GM23338 (cell line): ENCODE results near the gene PML. TPM values are rescaled to one million over a fixed set of nuclear protein-coding genes. Genes with fewer than 3 reads are reported as not detected.

Experiments
- ATAC-seq: fragments of 200-7000 bp; cut with Tn5 transposase; 3 replicates; pipeline ENCODE4 v1.9.1; 2020
- DNase-seq: peaks from one replicate; pipeline ENCODE4 v3.0.0-alpha.2; 2015; ENCODE audit warnings: low spot score
- H2AFZ ChIP-seq: fragments of 200-600 bp; sonication (generic); 2 replicates; pipeline ENCODE4 v1.8.0; 2016; ENCODE audit warnings: antibody characterized with exemption, mild to moderate bottlenecking, moderate library complexity
- H3F3A ChIP-seq: fragments of 200-600 bp; sonication (generic); replicated peaks from 2 replicates; pipeline ENCODE4 v1.8.0; 2017; ENCODE audit warnings: antibody characterized with exemption, mixed run types, low read depth
- H3K27ac ChIP-seq: fragments of 200-600 bp; sonication (generic); 2 replicates; pipeline ENCODE4 v1.6.1; 2016; ENCODE audit warnings: low read depth
- H3K27me3 ChIP-seq: fragments of 200-600 bp; sonication (generic); 2 replicates; pipeline ENCODE4 v1.8.0; 2016; ENCODE audit warnings: mild to moderate bottlenecking, mixed run types, moderate library complexity; ENCODE audit not compliant: insufficient read depth
- H3K36me3 ChIP-seq: fragments of 200-600 bp; sonication (generic); 2 replicates; pipeline ENCODE4 v1.8.0; 2016; ENCODE audit warnings: mild to moderate bottlenecking; ENCODE audit not compliant: insufficient read depth
- H3K4me1 ChIP-seq: fragments of 200-600 bp; sonication (generic); 2 replicates; pipeline ENCODE4 v1.8.0; 2016; ENCODE audit warnings: mild to moderate bottlenecking, moderate library complexity; ENCODE audit not compliant: insufficient read depth
- H3K4me2 ChIP-seq: fragments of 200-600 bp; sonication (generic); 2 replicates; pipeline ENCODE4 v1.7.1; 2017; ENCODE audit warnings: mixed run types
- H3K4me3 ChIP-seq: fragments of 200-600 bp; sonication (generic); 2 replicates; pipeline ENCODE4 v1.6.1; 2016; ENCODE audit warnings: mixed run types
- H3K79me2 ChIP-seq: fragments of 200-600 bp; sonication (generic); replicated peaks from 2 replicates; pipeline ENCODE4 v1.8.0; 2017; ENCODE audit warnings: mild to moderate bottlenecking; ENCODE audit not compliant: insufficient read depth
- H3K9me2 ChIP-seq: fragments of 200-600 bp; sonication (generic); 2 replicates; pipeline ENCODE4 v1.8.0; 2017; ENCODE audit not compliant: insufficient read depth
- H4K20me1 ChIP-seq: fragments of 200-600 bp; sonication (generic); replicated peaks from 2 replicates; pipeline ENCODE4 v1.8.0; 2017; ENCODE audit warnings: mild to moderate bottlenecking; ENCODE audit not compliant: insufficient read depth
- H3K27ac Mint-ChIP-seq: 2 replicates; pipeline ENCODE4 v1.8.0; 2020; ENCODE audit warnings: inconsistent platforms, mild to moderate bottlenecking, moderate library complexity, mixed read lengths
- H3K27me3 Mint-ChIP-seq: 3 replicates; pipeline ENCODE4 v1.8.0; 2022; ENCODE audit warnings: low read depth, mild to moderate bottlenecking, moderate library complexity, mixed read lengths, inconsistent platforms; ENCODE audit not compliant: insufficient read depth, poor library complexity
- H3K36me3 Mint-ChIP-seq: 3 replicates; pipeline ENCODE4 v1.8.0; 2021; ENCODE audit warnings: low read depth, mild to moderate bottlenecking, inconsistent platforms, moderate library complexity, mixed read lengths
- H3K4me1 Mint-ChIP-seq: 3 replicates; pipeline ENCODE4 v1.8.0; 2020; ENCODE audit warnings: mild to moderate bottlenecking, inconsistent platforms, mixed read lengths
- H3K4me3 Mint-ChIP-seq: 3 replicates; pipeline ENCODE4 v1.8.0; 2021; ENCODE audit warnings: moderate library complexity, mild to moderate bottlenecking, inconsistent platforms, mixed read lengths
- H3K9me3 Mint-ChIP-seq: 3 replicates; pipeline ENCODE4 v1.8.0; 2020; ENCODE audit warnings: moderate library complexity, mild to moderate bottlenecking, inconsistent platforms, mixed read lengths
- CREB1 ChIP-seq: fragments of 250-450 bp; sonication (Bioruptor Pico); IDR thresholded peaks from 2 replicates; pipeline ENCODE4 v1.5.0; 2020; ENCODE audit warnings: low read depth, mild to moderate bottlenecking, moderate library complexity
- EZH2 ChIP-seq: fragments of 200-600 bp; sonication (generic); IDR thresholded peaks from one replicate; pipeline ENCODE4 v1.8.0; 2017; ENCODE audit warnings: antibody characterized with exemption, mild to moderate bottlenecking, low read depth; ENCODE audit not compliant: unreplicated experiment
- EZH2phosphoT487 ChIP-seq: fragments of 200-600 bp; sonication (generic); IDR thresholded peaks from one replicate; pipeline ENCODE4 v1.8.1; 2018; ENCODE audit warnings: antibody characterized with exemption; ENCODE audit not compliant: unreplicated experiment
- JUNB ChIP-seq: IDR thresholded peaks from one replicate; pipeline ENCODE4 v1.6.1; 2016; ENCODE audit warnings: antibody characterized with exemption; ENCODE audit not compliant: unreplicated experiment
- NANOG ChIP-seq: IDR thresholded peaks from 2 replicates; pipeline ENCODE4 v1.6.1; 2016; ENCODE audit warnings: antibody characterized with exemption, borderline replicate concordance
- POLR2AphosphoS5 ChIP-seq: IDR thresholded peaks from 2 replicates; pipeline ENCODE4 v1.6.1; 2016; ENCODE audit warnings: antibody characterized with exemption, low read depth
- STAT1 ChIP-seq: IDR thresholded peaks from one replicate; pipeline ENCODE4 v1.6.1; 2016; ENCODE audit warnings: antibody characterized with exemption; ENCODE audit not compliant: unreplicated experiment
- ZNF114 ChIP-seq: fragments of 250-450 bp; sonication (Bioruptor Pico); IDR thresholded peaks from 2 replicates; pipeline ENCODE4 v1.5.0; 2020; ENCODE audit warnings: mild to moderate bottlenecking, moderate library complexity
- ZNF331 ChIP-seq: fragments of 250-450 bp; sonication (Bioruptor Pico); IDR thresholded peaks from 2 replicates; pipeline ENCODE4 v1.5.0; 2020; ENCODE audit warnings: low read depth, mild to moderate bottlenecking, moderate library complexity
- polyA plus RNA-seq: library from polyadenylated mRNA; unstranded; fragments of >200 nt; fragmentation: Nextera tagmentation; extraction: Ambion mirVana; gene quantifications from 2 replicates; pipeline ENCODE4 v1.2.1, GENCODE V29; 2016
- total RNA-seq: library from RNA; depleted of rRNA; stranded (reverse); fragments of >200 nt; shearing (Covaris generic); gene quantifications from 2 replicates; pipeline ENCODE4 v1.2.3, GENCODE V29; 2014
- TF ChIP-seq, protein P1 (sequence below): fragments of 250-450 bp; sonication (Bioruptor Pico); IDR thresholded peaks from 2 replicates; pipeline ENCODE4 v1.5.0; 2020; ENCODE audit warnings: mild to moderate bottlenecking, moderate library complexity
- TF ChIP-seq, protein P2 (sequence below): IDR thresholded peaks from 2 replicates; pipeline ENCODE4 v1.6.1; 2016; ENCODE audit warnings: antibody characterized with exemption
- TF ChIP-seq, protein P3 (sequence below), 2 experiments: fragments of 200-600 bp in 1 of 2; sonication (generic) in 1 of 2; conservative IDR thresholded peaks; 2 replicates each; pipeline versions ENCODE4 v1.5.1 to v1.6.1; 2016 to 2017; ENCODE audit warnings: antibody characterized with exemption in 2 of 2, low read depth in 2 of 2, mild to moderate bottlenecking in 2 of 2, moderate library complexity in 1 of 2
- TF ChIP-seq, protein P4 (sequence below): IDR thresholded peaks from one replicate; pipeline ENCODE4 v1.6.1; 2018; ENCODE audit warnings: antibody characterized with exemption; ENCODE audit not compliant: unreplicated experiment

The PML gene
- total and polyA plus RNA-seq, 2 experiments from 2014 or later, result 19.0 to 73.1 TPM

DNA sequence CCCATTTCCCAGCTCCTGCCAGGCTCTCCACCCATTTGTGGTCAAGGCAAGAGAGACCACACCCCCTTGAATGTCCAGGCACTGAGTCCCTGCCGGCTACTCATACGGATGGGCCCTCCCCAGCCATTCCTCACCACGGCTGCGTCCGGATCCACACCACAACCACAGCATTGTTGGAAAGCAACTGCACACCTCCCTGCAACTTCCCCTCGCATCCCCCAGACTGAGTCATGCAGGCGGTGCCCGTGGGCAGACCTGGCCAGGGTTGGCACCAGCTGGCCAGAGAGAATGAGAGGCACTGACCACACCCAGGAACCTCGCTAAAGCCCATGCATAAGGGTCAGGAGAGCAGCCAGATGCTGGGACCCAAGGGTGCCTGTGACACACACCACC, 37.8 kb upstream of the PML start:
- H3K9me2 ChIP-seq, result no peaks in the 10 kb centered on the region
- no peaks in the 10 kb centered on the region for H3K79me2 ChIP-seq
- no peaks in the 10 kb centered on the region for H3F3A ChIP-seq
- H3K4me2 ChIP-seq, result no peak overlapping the region
- H3K27ac ChIP-seq, result no peak overlapping the region
- H3K9me3 Mint-ChIP-seq, result no peaks in the 10 kb centered on the region
- TF ChIP-seq STAT1 (no peak), JUNB (no peak), ZNF331 (no peak), ZNF114 (CRISPR knock-in tag) (no peak), NANOG (no peak), POLR2AphosphoS5 (no peak), EZH2phosphoT487 (no peak), EZH2 (no peak), CREB1 (no peak)
- TF ChIP-seq, protein P1, sequence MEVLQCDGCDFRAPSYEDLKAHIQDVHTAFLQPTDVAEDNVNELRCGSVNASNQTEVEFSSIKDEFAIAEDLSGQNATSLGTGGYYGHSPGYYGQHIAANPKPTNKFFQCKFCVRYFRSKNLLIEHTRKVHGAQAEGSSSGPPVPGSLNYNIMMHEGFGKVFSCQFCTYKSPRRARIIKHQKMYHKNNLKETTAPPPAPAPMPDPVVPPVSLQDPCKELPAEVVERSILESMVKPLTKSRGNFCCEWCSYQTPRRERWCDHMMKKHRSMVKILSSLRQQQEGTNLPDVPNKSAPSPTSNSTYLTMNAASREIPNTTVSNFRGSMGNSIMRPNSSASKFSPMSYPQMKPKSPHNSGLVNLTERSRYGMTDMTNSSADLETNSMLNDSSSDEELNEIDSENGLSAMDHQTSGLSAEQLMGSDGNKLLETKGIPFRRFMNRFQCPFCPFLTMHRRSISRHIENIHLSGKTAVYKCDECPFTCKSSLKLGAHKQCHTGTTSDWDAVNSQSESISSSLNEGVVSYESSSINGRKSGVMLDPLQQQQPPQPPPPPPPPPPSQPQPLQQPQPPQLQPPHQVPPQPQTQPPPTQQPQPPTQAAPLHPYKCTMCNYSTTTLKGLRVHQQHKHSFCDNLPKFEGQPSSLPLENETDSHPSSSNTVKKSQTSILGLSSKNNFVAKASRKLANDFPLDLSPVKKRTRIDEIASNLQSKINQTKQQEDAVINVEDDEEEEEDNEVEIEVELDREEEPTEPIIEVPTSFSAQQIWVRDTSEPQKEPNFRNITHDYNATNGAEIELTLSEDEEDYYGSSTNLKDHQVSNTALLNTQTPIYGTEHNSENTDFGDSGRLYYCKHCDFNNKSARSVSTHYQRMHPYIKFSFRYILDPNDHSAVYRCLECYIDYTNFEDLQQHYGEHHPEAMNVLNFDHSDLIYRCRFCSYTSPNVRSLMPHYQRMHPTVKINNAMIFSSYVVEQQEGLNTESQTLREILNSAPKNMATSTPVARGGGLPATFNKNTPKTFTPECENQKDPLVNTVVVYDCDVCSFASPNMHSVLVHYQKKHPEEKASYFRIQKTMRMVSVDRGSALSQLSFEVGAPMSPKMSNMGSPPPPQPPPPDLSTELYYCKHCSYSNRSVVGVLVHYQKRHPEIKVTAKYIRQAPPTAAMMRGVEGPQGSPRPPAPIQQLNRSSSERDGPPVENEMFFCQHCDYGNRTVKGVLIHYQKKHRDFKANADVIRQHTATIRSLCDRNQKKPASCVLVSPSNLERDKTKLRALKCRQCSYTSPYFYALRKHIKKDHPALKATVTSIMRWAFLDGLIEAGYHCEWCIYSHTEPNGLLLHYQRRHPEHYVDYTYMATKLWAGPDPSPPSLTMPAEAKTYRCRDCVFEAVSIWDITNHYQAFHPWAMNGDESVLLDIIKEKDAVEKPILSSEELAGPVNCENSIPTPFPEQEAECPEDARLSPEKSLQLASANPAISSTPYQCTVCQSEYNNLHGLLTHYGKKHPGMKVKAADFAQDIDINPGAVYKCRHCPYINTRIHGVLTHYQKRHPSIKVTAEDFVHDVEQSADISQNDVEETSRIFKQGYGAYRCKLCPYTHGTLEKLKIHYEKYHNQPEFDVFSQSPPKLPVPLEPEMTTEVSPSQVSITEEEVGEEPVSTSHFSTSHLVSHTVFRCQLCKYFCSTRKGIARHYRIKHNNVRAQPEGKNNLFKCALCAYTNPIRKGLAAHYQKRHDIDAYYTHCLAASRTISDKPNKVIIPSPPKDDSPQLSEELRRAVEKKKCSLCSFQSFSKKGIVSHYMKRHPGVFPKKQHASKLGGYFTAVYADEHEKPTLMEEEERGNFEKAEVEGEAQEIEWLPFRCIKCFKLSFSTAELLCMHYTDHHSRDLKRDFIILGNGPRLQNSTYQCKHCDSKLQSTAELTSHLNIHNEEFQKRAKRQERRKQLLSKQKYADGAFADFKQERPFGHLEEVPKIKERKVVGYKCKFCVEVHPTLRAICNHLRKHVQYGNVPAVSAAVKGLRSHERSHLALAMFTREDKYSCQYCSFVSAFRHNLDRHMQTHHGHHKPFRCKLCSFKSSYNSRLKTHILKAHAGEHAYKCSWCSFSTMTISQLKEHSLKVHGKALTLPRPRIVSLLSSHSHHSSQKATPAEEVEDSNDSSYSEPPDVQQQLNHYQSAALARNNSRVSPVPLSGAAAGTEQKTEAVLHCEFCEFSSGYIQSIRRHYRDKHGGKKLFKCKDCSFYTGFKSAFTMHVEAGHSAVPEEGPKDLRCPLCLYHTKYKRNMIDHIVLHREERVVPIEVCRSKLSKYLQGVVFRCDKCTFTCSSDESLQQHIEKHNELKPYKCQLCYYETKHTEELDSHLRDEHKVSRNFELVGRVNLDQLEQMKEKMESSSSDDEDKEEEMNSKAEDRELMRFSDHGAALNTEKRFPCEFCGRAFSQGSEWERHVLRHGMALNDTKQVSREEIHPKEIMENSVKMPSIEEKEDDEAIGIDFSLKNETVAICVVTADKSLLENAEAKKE (CRISPR knock-in tag), result no peak
- TF ChIP-seq, protein P2, sequence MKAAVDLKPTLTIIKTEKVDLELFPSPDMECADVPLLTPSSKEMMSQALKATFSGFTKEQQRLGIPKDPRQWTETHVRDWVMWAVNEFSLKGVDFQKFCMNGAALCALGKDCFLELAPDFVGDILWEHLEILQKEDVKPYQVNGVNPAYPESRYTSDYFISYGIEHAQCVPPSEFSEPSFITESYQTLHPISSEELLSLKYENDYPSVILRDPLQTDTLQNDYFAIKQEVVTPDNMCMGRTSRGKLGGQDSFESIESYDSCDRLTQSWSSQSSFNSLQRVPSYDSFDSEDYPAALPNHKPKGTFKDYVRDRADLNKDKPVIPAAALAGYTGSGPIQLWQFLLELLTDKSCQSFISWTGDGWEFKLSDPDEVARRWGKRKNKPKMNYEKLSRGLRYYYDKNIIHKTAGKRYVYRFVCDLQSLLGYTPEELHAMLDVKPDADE, result no peak
- TF ChIP-seq, protein P3, sequence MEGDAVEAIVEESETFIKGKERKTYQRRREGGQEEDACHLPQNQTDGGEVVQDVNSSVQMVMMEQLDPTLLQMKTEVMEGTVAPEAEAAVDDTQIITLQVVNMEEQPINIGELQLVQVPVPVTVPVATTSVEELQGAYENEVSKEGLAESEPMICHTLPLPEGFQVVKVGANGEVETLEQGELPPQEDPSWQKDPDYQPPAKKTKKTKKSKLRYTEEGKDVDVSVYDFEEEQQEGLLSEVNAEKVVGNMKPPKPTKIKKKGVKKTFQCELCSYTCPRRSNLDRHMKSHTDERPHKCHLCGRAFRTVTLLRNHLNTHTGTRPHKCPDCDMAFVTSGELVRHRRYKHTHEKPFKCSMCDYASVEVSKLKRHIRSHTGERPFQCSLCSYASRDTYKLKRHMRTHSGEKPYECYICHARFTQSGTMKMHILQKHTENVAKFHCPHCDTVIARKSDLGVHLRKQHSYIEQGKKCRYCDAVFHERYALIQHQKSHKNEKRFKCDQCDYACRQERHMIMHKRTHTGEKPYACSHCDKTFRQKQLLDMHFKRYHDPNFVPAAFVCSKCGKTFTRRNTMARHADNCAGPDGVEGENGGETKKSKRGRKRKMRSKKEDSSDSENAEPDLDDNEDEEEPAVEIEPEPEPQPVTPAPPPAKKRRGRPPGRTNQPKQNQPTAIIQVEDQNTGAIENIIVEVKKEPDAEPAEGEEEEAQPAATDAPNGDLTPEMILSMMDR (conservative IDR thresholded peaks at IDR 0.05; ENCODE audit: low read depth in 2 of 2), result no peak
- TF ChIP-seq, protein P4, sequence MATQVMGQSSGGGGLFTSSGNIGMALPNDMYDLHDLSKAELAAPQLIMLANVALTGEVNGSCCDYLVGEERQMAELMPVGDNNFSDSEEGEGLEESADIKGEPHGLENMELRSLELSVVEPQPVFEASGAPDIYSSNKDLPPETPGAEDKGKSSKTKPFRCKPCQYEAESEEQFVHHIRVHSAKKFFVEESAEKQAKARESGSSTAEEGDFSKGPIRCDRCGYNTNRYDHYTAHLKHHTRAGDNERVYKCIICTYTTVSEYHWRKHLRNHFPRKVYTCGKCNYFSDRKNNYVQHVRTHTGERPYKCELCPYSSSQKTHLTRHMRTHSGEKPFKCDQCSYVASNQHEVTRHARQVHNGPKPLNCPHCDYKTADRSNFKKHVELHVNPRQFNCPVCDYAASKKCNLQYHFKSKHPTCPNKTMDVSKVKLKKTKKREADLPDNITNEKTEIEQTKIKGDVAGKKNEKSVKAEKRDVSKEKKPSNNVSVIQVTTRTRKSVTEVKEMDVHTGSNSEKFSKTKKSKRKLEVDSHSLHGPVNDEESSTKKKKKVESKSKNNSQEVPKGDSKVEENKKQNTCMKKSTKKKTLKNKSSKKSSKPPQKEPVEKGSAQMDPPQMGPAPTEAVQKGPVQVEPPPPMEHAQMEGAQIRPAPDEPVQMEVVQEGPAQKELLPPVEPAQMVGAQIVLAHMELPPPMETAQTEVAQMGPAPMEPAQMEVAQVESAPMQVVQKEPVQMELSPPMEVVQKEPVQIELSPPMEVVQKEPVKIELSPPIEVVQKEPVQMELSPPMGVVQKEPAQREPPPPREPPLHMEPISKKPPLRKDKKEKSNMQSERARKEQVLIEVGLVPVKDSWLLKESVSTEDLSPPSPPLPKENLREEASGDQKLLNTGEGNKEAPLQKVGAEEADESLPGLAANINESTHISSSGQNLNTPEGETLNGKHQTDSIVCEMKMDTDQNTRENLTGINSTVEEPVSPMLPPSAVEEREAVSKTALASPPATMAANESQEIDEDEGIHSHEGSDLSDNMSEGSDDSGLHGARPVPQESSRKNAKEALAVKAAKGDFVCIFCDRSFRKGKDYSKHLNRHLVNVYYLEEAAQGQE, result no peak
- no peaks in the 10 kb centered on the region for H3K27me3 ChIP-seq
- no peaks in the 10 kb centered on the region for H3K36me3 Mint-ChIP-seq
- no peak overlapping the region for H3K4me3 Mint-ChIP-seq
- no peak overlapping the region for H3K27ac Mint-ChIP-seq
- H3K4me1 ChIP-seq, result no peaks in the 10 kb centered on the region; the same call in 1 of the 2 replicates
- no peak overlapping the region for H3K4me3 ChIP-seq
- peaks cover 12% of the 10 kb centered on the region for H3K27me3 Mint-ChIP-seq
- H3K4me1 Mint-ChIP-seq, result peaks cover 15% of the 10 kb centered on the region
- ATAC-seq (no peak), DNase-seq (no peak)
- H2AFZ ChIP-seq, result no peak overlapping the region
- H3K36me3 ChIP-seq, result no peaks in the 10 kb centered on the region
- no peaks in the 10 kb centered on the region for H4K20me1 ChIP-seq
